Measurements from ENCODE around the gene PDIA5. TPM values are rescaled to one million over a fixed set of nuclear protein-coding genes. Genes with fewer than 3 reads are reported as not detected.

Gene PDIA5
- total RNA-seq, 4 donors from 2014 or later = 34.0 to 52.4 (median 44.6) TPM

DNA sequence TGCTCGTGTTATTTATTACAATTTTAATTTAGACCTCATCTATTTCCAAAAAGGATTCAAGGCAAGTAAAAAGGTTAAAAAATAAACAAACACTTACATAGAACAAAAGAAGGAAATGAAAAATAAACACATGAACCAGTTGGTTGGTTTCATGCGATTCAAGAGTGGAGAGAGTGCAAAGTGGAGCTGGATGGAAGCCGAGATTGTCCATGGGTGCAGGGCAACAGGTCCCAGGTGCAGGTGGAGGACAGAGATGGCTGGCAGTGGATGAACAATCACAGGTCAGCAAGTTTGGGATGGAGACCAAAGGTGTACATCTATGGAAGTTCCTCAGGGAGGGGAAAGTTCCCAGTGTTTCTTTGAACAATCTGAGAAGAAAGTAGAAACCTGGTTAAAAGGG lies 27.6 kb upstream of the PDIA5 start:
- Histone ChIP-seq H3K27me3 (no peaks in the 10 kb centered on the region), H3K36me3 (no peaks in the 10 kb centered on the region), H3K9me3 (no peaks in the 10 kb centered on the region), H3K27ac (peak overlapping the region in 2 of 3 donors; percentile 26 to 46), H3K4me3 (replicated peaks in 1 of 3) (no peak overlapping the region), H3K4me1 (peaks cover 17 to 21% of the 10 kb centered on the region in 2 donors)
- WGBS, 2 donors = 13 to 28% methylated on average over 3 of the region's 3 CpGs
- intact Hi-C loops (cut with DNase I) = no loop called here
- DNase-seq = peak; percentile 88 to 90
- TF ChIP-seq, protein P1, sequence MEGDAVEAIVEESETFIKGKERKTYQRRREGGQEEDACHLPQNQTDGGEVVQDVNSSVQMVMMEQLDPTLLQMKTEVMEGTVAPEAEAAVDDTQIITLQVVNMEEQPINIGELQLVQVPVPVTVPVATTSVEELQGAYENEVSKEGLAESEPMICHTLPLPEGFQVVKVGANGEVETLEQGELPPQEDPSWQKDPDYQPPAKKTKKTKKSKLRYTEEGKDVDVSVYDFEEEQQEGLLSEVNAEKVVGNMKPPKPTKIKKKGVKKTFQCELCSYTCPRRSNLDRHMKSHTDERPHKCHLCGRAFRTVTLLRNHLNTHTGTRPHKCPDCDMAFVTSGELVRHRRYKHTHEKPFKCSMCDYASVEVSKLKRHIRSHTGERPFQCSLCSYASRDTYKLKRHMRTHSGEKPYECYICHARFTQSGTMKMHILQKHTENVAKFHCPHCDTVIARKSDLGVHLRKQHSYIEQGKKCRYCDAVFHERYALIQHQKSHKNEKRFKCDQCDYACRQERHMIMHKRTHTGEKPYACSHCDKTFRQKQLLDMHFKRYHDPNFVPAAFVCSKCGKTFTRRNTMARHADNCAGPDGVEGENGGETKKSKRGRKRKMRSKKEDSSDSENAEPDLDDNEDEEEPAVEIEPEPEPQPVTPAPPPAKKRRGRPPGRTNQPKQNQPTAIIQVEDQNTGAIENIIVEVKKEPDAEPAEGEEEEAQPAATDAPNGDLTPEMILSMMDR (IDR thresholded peaks at IDR 0.05) = no peak
- TF ChIP-seq POLR2A (IDR thresholded peaks at IDR 0.05) = no peak

DNA sequence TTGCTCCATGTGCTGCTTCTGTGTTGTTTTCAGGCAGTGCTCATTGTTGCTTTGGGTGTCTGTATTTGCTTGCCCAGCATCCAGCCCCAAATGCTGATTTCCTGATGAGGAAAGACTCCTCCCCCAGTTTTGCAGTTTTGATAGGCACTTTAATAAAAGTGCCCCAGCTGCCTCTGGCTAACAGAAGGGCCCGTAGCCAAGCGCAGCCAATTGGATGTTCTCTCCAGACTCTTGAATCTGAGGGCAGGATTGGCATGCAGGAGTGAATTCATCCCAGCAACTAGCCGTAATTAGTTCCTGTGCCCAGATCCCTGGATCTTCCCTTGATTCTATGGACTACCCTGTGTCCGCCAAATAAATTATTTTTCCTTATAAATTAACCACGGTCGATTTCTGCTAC lies 24.4 kb upstream of the PDIA5 start:
- H3K27ac ChIP-seq = no peak overlapping the region
- DNase-seq = peak; percentile 80 to 84
- H3K36me3 ChIP-seq = no peaks in the 10 kb centered on the region
- no peaks in the 10 kb centered on the region for H3K27me3 ChIP-seq
- TF ChIP-seq, protein P1 (IDR thresholded peaks at IDR 0.05) = no peak
- no peak for TF ChIP-seq POLR2A (IDR thresholded peaks at IDR 0.05)
- no peak overlapping the region for H3K4me3 ChIP-seq (replicated peaks in 1 of 3)
- intact Hi-C loops (cut with DNase I) = no loop called here
- peaks cover 17 to 32% of the 10 kb centered on the region in 2 donors for H3K4me1 ChIP-seq
- WGBS, 2 donors = 63 to 69% methylated on average over 6 of the region's 6 CpGs
- H3K9me3 ChIP-seq = no peaks in the 10 kb centered on the region

DNA sequence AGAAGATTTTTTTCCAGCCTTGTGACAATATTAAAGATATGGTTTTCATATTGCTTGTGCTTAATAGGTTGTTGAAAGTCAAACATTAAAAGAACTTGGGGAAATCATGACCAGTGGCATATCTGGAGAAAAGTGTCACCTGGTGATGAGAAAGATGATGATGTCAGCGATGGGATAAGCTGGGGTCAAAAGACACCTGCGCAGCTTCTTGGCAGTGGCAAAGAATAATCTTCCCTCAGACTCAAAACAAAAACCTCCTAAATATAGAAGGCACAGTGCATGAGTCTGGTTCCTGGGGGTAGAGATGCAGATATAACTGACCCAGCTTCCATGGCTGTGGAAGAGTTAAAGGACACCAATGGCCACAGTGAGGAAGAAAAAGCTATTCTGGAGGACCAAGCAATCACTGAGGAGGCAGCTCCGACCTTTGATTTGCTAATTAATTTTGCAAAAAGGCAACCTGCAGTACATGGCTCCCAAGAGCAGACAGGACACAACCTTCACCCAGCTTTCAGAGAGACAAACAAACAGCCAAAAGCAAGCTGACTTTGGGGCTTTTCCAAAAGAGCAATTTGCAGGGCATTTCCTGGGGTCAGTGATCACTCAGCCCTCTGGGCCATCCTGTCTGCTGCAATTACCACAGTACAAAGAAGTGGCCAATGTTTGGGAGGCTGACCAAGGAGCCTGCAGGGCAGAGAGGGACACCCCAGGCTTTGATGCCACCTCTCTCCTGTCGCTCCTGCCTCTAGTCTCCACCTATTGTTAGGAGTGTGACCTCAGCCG lies 21.7 kb upstream of the PDIA5 start:
- TF ChIP-seq, protein P1 (IDR thresholded peaks at IDR 0.05) = no peak
- TF ChIP-seq POLR2A (IDR thresholded peaks at IDR 0.05) = no peak
- no peak overlapping the region for H3K4me3 ChIP-seq (replicated peaks in 1 of 3)
- H3K27me3 ChIP-seq = no peaks in the 10 kb centered on the region
- DNase-seq = peak in 1 of 2 donors; percentile 31
- H3K4me1 ChIP-seq = peaks cover 6 to 18% of the 10 kb centered on the region in 2 donors
- H3K9me3 ChIP-seq = no peaks in the 10 kb centered on the region
- H3K27ac ChIP-seq = no peak overlapping the region
- intact Hi-C loops (cut with DNase I) = no loop called here
- no peaks in the 10 kb centered on the region for H3K36me3 ChIP-seq
- 78 to 79% methylated on average over 5 of the region's 5 CpGs for WGBS, 2 donors

DNA sequence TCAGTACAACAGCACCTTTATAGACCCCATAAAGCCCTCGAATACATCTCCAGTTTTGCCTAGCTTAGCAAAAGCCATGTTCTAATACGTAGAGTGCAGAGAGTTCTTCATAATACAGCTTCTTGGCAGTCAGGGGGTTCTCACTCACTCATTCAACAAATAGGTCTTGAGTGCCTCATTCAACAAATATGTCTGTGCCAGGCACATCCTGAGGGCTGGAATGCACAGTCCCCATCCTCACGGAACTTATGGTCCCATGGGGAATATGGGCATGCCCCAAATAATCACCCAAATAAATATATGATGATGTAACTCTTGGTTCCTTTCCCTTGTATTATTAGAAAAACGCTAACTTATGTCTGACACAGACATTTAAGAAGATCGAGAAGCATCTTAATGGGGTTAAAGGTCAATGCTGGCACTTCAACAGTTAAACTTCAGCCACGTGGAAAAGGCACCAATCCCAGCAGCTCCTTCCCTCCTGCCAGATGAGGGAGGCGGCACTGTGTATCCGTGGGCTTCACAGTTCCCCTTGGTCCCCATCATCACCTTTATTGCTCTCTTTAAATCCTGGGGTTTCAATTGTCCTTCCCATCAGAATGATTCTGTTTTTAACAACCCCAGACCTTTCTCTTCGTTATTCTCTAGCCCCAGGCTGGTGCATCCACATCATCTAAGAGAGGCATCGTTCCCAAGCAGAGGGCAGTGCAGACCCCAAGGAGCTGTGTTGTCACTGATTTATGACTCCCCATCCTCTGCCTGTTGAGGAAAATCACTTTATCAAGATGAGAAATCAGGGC lies 20.4 kb upstream of the PDIA5 start:
- Histone ChIP-seq H3K36me3 (no peaks in the 10 kb centered on the region), H3K27ac (no peak overlapping the region), H3K9me3 (no peaks in the 10 kb centered on the region), H3K4me1 (peaks cover 6 to 18% of the 10 kb centered on the region in 2 donors), H3K4me3 (replicated peaks in 1 of 3) (no peak overlapping the region), H3K27me3 (no peaks in the 10 kb centered on the region)
- TF ChIP-seq, protein P1 (IDR thresholded peaks at IDR 0.05) = no peak
- no peak for TF ChIP-seq POLR2A (IDR thresholded peaks at IDR 0.05)
- intact Hi-C loops (cut with DNase I) = no loop called here
- WGBS, 2 donors = 67 to 70% methylated on average over 10 of the region's 10 CpGs
- no peak for DNase-seq

DNA sequence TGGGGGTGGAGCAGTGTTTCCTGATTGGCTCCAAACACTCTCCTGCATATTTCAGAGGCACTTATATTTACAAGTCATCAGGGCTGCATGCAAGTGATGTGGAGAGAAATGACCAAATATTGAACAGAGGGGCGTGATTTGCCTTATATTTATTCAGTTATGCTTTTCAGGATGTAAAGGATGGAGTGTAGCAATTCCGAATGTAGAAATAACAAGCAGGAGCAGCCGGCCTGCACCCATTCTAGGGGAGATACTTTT lies 19.8 kb upstream of the PDIA5 start:
- no peaks in the 10 kb centered on the region for H3K27me3 ChIP-seq
- H3K4me3 ChIP-seq (replicated peaks in 1 of 3) = no peak overlapping the region
- DNase-seq = no peak
- no peaks in the 10 kb centered on the region for H3K36me3 ChIP-seq
- H3K27ac ChIP-seq = no peak overlapping the region
- 89 to 92% methylated on average over 3 of the region's 3 CpGs for WGBS, 2 donors
- intact Hi-C loops (cut with DNase I) = no loop called here
- peaks cover 6 to 17% of the 10 kb centered on the region in 2 donors for H3K4me1 ChIP-seq
- H3K9me3 ChIP-seq = no peaks in the 10 kb centered on the region
- no peak for TF ChIP-seq POLR2A (IDR thresholded peaks at IDR 0.05)
- TF ChIP-seq, protein P1 (IDR thresholded peaks at IDR 0.05) = no peak
